Measurements from ENCODE around the gene DDT.
"Not testable (repeated sequence)": the region's sequence is repeated elsewhere in the genome, so short reads cannot be mapped to it uniquely, and the experiment has no call there.

DDT gene

DNA sequence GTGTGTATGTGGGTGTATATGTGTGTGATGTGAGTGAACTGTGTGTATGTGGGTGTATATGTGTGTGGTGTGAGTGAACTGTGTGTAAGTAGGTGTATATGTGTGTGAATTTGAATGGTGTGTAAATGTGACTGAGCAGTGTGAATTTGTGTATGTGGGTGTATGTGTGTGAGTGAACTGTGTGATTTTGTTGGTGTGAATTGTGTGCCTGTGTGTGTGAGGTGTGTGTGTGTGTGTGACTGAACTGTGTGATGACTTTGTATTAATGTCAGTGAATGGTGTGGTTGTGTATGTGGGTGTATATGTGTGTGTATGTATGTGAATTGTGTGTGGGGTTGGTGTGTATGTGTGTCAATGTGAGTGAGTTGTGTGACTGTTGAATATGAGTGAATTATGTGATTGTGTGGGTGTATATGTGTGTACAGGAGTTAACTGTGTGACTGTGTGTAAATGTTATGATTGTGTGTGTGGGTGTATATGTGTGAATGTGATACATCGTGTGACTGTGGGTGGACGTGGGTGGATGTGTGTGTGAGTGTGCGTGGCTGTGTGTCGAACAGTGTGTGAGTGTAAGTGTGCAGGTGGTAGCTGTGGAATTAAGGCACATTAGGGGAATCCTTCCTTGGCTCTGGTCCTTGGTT lies 12.4 kb upstream of the DDT start:
- not testable (repeated sequence) for DNase-seq

- not testable (repeated sequence) for DNase-seq
These were observed 11.8 kb upstream of the DDT start for GRCh38 chr22:23986089-23986488.

DNA sequence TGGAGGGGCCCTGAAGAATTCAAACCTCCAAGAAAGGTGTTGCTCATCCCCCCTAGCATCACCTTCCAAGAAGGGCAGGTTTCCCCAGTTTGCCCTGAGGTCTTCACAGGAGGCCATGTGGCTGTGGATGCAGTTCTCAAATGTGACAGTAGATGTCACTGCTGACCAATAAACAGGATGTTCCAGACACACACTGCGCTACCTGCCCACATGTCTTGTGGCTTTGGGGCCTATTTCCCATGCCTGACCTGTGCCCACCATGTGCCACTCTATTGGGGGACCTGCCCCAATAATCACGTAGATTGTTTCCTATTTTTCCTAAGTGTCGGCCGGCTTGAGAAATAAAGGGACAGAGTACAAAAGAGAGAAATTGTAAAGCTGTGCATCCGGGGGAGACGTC lies 10.2 kb upstream of the DDT start:
- no peak for DNase-seq

DNA sequence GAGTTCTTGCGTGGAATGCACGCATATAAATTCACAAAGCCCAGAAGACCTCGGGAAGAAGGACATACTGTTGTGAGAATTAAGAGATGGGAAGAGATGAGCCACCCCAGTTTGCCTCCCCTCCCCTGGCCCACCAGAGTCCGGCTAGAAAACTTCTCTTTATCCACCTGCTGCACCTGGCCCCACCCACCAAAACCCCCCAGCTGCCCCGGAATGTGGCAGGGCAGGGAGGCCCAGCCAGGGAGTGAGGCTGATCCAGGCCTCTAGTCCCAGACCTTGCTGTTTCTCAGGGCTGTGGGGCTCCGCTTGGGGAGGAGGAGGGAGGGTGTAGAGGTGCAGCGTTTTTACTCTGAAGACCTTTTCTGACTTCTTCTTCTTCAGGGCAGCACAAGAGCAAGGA lies 6.3 kb upstream of the DDT start:
- DNase-seq = not testable (repeated sequence)

GRCh38 chr22:23979557-23980240 lies 5.5 kb upstream of the DDT start, which contains the start of gene GSTT2:
Gene GSTT2, plus strand, starts transcription at chr22:23980134.
- not testable (repeated sequence) for DNase-seq

- not testable (repeated sequence) for DNase-seq
These were observed 3.1 kb upstream of the DDT start for GRCh38 chr22:23977304-23977703.

- DNase-seq = not testable (repeated sequence)
These were observed 653 bp upstream of the DDT start for GRCh38 chr22:23974836-23975352.

- not testable (repeated sequence) for DNase-seq
These were observed 2.3 kb downstream of the DDT start for GRCh38 chr22:23971927-23972326.

DNA sequence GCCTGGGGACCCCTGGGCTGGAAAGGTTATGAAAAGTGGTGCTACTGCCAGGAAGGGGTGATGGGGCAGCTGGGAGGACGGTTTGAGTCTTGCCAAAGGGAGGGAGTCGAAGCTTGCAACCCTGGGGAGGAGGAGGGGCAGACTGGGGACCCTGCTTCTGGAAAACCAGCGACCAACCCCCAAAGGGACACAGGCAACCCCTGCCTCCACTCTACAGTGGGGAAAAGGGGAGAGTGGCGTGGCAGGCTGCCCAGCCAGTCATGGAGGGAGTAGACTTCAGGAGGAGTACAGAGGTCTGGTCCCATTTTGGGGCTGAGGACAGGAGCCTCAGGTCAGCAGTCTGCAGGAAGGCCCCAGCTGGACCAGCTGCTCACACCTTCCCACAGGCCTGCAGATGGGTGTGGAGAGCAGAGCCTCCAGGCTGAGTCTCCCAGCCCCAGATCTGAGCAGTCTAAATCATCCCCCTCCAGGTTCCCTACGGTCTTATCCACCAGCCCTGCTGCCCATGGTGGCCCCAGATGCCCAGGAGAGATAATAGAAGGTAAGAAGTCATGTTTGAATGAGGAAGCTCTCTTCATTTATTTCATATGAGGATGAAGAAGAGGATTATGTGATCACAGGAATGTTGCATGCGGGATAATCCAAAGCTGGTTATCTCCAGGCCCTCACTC lies 3.3 kb downstream of the DDT start:
- no peak for DNase-seq

GRCh38 chr22:23970201-23970641 lies 4.0 kb downstream of the DDT start:
- DNase-seq = no peak

DNA sequence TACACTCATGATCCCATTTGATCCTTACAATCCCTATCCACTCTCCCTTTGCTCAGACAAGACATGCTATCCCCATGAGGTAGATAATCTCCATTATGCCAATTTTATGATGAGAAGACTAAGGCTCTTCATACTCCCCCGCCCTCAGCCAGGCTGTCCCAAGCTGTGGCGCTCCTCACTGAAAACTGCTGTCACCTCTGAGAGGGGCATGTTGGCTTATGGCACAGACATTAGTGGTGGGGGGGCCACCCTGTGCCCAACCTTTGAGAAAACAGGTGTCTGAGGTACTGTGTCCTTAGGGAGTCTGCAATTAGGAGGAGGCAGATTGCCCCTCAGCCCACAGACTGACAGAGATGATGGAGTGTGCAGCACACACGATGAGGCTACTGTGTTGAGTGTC lies 5.2 kb downstream of the DDT start:
- no peak for DNase-seq

DNA sequence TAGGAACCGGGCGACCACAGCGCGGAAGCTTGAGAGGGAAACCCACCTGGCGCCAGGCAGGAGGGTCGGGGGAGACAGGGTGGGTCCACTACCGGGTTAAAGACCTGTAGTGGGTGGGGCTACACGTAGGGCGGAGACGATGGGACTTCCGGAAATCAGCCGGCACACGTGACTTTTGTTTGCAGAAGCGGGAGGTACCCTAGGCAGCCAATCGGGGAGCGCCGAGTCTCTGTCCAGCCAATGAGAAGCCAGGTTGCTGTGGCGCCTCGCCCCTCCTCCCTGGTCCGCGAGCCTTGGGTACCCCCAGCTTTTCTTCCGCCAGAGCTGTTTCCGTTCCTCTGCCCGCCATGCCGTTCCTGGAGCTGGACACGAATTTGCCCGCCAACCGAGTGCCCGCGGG lies 7.7 kb downstream of the DDT start, which contains the start of gene DDTL:
DDTL (plus strand) TSS at position 321 of the 400 bp plus-strand sequence; CDS start at position 348, 27 bp downstream.
- not testable (repeated sequence) for DNase-seq

GRCh38 chr22:23966094-23966493 lies 8.1 kb downstream of the DDT start:
- DNase-seq = not testable (repeated sequence)

- DNase-seq = not testable (repeated sequence)
These were observed 13.0 kb downstream of the DDT start, which contains the start of gene GSTT2B for GRCh38 chr22:23961084-23961771. Gene GSTT2B, minus strand, starts transcription at chr22:23961195. Its CDS starts 64 bp downstream, at chr22:23961131.

DNA sequence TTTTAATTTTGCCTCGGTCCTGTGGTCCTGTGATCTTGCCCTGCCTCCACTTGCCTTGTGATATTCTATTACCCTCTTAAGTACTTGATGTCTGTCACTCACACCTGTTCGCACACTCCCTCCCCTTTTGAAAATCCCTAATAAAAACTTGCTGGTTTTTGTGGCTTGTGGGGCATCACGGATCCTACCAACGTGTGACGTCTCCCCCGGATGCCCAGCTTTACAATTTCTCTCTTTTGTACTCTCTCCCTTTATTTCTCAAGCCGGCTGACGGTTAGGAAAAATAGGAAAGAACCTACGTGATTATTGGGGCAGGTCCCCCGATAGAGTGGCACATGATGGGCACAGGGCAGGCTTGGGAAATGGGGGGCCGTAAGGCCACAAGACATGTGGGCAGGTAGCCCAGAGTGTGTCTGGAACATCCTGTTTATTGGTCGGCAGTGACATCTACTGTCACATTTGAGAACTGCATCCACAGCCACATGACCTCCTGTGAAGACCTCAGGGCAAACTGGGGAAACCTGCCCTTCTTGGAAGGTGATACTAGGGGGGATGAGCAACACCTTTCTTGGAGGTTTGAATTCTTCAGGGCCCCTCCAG lies 17.8 kb downstream of the DDT start:
- peak; percentile 13 for DNase-seq

- not testable (repeated sequence) for DNase-seq
These were observed 18.4 kb downstream of the DDT start for GRCh38 chr22:23955886-23956285.

GRCh38 chr22:23954991-23955305 lies 19.3 kb downstream of the DDT start:
- not testable (repeated sequence) for DNase-seq

DNA sequence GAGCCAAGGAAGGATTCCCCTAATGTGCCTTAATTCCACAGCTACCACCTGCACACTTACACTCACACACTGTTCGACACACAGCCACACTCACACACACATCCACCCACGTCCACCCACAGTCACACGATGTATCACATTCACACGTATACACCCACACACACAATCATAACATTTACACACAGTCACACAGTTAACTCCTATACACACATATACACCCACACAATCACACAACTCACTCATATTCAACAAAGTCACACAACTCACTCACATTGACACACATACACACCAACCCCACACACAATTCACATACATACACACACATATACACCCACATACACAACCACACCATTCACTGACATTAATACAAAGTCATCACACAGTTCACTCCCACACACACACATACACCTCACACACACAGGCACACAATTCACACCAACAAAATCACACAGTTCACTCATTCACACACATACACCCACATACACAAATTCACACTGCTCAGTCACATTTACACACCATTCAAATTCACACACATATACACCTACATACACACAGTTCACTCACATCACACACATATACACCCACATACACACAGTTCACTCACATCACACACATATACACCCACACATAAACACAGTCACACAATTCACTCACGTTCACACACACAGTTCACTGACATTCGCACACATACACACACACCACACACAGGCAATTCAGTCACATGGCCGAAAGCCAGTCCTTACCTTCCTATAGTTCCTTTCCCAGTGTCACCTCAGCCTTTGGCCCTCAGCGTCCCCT lies 19.8 kb downstream of the DDT start:
- DNase-seq = not testable (repeated sequence)

GRCh38 chr22:23953485-23953884 lies 20.8 kb downstream of the DDT start:
- DNase-seq = not testable (repeated sequence)

DNA sequence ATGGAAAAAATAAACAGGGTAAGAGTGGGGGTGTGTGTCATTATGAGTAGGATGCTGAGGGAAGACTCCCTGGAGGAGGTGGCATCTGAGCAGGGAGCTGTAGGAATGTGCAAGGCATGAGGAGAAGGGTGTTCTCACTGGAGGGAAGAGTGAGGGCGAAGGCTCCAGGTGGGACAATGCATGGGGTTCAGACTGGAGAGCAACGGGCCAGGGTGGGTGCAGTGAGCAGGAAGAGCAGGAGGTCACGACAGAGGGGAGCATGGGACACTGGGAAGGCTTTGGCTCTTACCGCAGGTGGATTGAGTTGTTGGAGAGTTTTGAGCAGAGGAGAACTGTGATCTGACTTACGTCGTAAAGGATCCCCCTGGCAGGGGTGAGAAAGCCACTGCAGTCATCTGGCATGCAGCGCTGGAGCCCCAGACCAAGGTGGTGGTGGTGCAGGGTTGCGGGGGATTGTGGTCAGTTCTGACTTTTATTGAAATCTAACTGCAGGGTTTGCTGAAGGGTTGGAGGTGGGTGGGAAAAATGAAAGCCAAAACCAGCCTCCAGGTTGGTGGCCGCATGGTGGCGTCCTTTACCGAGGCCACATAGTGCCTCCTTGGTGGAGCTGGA lies 21.3 kb downstream of the DDT start:
- not testable (repeated sequence) for DNase-seq

GRCh38 chr22:23951383-23951782 lies 22.9 kb downstream of the DDT start:
- not testable (repeated sequence) for DNase-seq

Measured in NCI-H524 treated with DMSO at 0.1 percent for 48 hours (cell line).